Epidermal melanocyte (primary cell): ENCODE measurements around the gene C5orf52.
"Not testable (repeated sequence)": the region's sequence is repeated elsewhere in the genome, so short reads cannot be mapped to it uniquely, and the experiment has no call there.

Experiments
- DNase-seq: peaks from one replicate; pipeline ENCODE4 v3.0.0; 2011; ENCODE audit warnings: low spot score; ENCODE audit not compliant: insufficient read length

The C5orf52 gene

DNA sequence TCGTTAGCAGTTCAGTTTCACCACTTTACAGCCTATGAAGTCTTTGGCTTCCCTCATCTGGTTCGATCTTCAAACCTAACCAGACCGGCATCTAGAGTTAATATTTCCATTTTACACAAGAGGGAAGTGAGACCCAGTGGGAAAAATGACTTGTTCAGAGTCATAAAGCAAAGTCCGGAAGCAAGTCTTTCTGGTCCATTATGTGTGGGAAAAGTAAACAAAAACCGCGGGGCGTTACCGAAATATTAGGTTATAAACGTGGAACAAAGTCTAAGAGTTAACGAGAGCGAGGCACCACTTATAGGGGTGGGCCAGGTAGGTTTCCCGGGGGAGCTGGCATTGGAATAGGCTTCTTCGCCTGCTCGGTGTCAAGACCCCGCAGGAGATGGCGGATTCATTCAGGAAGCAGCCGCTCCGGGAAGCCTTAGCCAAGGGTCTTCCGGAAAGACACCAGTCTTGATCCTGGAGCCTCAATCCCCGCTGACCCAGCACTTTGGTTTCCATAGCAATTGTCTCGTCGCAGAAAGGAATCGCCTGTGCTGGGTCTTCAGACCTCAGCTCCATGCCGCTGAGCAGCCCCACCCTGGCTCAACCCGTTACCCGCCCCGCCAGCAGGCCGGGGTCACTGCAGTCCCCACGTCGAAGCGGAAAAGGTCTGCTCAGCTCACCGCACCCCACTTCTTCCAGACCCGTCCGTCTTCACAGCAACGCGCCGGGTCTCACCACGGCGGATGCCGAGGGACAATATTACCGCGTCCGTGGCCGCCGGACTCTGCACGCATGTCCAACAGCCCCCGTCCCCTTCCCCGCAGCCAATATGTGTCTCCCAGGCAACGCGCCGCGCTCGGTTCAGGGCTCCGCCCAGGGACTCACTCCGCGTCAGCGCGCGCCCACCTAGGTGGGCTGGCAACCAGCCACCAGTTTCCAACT is at the start of gene C5orf52:
Gene C5orf52 (plus strand): TSS at position 872 of the 930 bp plus-strand sequence. CDS start 82 bp downstream, outside the sequence.
- DNase-seq: peak; percentile 34

DNA sequence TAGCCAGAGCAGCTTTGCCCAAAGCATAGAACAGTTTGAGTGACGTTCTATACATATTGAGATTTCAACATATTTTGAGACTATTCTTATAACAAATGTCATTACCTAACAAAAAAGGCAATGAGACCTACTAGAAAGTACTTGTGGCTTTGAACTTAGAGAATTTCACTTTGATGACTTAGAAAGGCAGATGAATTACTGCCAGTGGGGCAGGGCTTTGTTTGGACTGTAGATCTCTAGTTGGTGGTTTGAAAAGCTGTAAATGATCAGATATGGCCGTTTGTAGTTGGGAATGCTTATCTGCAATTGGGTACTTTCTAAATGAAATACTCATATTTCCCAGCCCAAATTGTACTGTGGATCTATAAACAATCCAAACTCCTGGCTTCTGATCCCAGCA is 47.2 kb upstream of the C5orf52 start:
- DNase-seq: no peak

DNA sequence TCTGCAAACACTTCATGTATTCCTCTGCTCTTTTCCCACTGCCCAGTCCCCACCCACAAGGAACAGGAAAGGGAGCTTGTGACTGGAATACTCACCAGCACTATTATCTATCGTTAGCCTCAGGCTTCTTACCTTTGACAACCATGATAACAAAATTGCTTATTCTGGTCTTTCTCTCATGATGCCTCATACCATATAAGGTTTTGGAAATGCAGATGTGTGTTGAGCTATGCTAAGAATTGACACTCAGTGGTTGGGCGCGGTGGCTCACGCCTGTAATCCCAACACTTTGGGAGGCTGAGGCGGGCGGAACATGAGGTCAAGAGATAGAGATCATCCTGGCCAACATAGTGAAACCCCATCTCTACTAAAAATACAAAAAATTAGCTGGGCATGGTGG is 44.5 kb upstream of the C5orf52 start:
- DNase-seq: no peak

DNA sequence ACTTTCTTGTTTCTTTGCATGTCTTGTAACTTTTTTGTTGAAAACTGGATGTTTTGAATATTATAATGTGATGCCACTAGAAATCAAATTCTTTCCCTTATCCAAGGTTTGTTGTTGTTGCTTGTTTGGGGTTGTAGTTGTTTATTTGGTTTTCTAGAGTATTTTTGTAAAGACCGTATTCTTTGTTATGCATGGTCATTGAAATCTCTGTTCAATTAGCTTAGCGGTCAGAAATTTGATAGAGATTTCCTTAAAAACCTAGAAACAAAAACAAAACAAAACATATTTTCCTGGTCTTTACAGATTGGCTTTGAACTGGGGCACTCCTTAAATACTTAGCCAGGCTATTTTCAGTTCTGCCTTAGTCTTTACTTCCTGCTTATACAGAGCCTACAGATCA is 41.0 kb upstream of the C5orf52 start:
- no peak for DNase-seq

DNA sequence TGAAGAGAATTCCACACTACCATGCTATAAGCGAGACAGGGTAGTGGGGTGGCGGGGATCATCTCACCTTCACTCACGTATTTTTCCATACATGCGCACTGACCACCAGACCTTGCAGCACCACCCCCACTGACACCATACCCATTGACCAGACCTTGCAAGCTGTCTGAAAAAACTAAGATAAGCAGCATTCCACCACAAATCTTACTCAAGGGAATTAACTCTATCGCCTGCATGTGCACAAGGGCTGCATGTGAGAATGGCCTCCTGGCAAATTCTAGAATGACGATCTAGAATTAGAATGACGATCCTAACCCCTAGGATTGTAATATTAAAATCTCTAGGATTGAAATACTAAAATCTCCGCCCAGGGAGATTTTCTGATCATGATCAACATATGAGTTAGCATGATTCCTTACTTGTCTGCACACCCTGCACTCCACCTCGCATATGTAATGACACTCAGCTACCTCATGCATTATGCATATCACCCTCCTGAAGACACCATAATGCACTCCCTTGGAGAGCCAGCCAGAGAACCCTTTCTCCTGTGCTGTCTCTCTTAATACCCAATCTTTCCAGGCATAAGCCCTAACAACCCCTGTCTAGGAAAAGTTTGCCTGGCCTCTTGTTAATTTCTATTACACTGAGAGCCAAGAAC is 30.8 kb upstream of the C5orf52 start:
- DNase-seq: no peak

DNA sequence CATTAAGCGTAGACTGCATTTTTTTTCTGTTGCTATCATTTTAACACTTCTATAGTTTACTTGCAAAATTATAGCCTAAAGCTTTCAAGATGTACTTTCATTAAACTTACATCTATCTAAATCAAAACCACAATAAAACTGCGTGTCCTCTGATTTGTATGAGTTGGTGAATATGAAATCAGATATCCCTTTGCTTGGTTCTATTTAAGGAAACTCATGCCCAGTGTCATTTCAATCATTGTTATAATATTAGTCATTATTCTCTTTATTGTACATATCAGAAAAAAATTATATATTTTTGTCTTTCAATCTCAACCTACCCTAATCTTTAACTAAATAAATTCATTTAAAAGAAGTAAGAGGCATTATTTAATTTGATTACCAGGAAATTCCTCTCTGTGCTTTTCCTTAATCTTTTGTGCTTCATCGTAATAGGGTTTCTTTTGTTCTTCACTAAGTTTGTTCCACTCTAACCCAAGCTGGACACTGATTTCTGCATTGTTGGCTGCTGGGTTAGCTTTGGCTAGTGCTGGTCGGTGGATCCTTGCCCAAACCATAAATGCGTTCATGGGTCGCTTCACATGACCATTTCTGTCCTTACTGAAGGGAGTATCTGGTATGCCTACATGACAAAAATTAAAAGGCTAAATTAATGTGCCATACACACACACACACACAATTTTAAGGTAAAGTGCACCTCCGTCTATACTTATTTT is 22.9 kb upstream of the C5orf52 start:
- no peak for DNase-seq

DNA sequence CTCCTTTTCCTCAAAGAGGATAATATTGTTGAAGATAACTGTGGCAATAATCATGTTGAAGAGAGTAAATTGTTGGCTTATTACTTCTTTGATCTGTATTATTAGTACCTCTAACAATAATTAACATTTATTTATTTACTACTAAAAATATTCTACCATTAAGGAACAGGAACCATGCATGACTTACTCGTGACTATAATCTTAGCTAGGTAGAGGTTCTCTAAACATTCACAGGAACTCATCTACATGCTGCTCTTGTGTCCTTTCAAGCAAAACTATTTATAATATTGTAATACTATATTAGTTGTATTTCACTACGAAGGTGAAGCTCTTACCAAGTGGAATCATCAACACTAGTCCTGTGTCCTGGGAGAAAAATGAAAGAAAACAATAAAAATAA is 22.2 kb upstream of the C5orf52 start:
- no peak for DNase-seq

DNA sequence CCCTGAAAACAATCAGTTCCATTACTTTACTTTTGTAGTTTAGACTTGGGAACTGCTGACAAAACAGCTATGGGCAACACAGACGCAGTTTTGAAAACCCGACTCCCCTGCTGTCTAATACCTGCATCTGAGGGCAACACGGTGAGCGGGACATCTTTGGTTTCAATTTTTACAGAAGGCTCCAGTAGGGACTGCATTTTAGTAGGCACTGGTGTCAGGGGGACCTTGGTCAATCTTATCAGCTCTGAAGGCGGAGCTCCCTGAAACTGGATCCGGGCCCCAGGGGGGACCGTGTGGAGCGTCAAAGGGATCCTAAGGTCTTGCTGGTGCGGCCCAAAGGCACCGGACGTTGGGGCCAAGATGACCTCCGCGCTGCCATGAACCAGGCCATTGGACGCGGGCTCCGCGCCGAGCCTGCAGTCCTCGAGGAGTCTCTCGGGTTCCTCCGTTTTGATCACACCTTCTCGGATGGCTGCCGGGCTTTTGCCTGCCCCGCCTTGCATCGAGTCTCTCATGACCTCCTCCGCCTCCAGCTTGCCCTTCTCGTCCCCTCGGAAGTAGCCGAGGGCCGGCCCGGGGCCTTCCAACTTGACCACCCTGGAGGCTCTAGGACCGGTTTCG is 20.2 kb upstream of the C5orf52 start:
- DNase-seq: no peak

DNA sequence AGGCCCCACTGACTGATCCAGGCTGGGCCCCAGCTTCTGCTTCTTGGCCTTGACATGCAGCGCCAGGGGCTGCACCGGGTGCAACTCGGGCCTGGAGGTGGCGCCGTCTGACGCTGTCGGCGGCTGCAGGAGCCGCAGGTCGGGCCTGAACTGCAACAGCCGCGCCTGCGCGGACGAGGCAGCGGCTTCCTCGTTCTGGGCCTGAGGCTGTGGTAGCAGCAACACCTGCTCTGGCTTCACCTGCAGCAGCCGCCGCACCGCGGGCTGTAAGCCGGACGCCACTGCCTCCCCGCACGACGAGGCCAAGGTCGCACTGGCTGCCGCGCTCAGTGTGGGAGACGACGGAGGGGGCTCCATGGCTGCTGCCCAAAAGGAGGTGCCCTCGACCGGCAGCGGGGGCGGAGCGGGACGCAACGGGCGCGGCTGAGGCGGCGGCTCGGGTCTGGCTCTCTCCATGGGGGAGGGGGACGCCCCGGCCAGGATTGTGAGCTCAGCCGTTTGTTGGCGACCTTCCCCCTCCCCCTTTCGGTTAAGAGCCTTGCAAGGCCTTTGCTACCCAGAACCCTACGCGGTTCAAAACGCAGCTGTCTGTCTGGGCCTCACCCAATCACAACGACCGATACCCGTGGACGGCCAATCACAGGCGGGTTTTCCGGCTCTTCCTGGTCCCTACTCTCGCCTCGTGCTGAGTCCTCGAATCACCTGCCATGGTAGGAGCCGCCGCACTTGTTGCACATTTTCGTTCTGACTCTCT is 19.5 kb upstream of the C5orf52 start:
- DNase-seq: no peak

DNA sequence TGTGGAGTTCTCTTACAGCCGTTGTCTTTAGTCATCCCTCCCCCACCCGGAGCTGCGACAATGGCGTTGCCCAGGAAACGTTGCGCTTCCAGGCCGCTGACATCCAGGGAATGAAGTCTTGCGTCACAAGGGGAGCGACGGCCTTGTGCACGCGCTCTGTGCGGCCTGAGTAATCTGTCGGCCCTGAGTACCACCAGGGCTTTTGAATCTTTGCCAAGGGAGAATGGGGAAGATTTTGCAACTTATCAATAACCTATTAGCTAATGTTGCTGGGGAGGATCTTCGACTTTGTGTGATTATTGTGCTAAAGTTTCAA is 19.0 kb upstream of the C5orf52 start, which contains the start of gene SOX30:
Gene SOX30 (minus strand): TSS at position 62 of the 316 bp plus-strand sequence. CDS start 360 bp downstream, outside the sequence.
- DNase-seq: no peak

DNA sequence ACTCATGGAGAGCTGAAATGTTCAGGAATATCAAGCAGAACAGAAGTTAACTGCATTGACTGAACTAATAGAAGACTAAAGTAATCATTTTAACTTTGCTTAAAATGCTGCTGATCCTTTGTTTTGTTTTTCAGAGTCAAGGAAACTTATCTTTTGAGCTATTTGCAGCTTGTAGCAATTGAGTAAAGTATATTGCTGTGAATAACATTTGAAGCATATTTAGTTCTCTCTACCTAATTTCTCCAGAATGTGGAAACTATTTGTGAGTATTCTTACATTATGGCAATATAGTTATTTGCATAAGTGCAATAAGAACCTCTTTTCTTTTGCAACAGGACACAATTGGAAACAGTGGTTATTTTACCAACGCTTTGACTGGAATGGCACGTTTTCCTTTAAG is 13.8 kb upstream of the C5orf52 start:
- DNase-seq: no peak

DNA sequence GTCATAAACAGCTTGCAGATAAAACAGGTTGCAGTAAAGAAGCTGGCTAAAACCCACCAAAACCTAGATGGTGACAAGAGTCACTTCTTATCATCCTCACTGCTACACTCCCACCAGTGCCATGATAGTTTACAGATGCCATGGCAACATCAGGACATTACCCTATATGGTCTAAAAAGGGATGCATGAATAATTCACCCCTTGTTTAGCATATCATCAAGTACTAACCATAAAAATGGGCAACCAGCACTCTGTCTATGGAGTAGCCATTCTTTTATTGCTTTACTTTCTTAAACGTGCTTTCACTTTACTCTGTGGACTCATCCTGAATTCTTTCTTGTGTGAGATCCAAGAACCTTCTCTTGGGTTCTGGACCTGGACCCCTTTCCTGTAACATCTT is 12.4 kb upstream of the C5orf52 start:
- no peak for DNase-seq

DNA sequence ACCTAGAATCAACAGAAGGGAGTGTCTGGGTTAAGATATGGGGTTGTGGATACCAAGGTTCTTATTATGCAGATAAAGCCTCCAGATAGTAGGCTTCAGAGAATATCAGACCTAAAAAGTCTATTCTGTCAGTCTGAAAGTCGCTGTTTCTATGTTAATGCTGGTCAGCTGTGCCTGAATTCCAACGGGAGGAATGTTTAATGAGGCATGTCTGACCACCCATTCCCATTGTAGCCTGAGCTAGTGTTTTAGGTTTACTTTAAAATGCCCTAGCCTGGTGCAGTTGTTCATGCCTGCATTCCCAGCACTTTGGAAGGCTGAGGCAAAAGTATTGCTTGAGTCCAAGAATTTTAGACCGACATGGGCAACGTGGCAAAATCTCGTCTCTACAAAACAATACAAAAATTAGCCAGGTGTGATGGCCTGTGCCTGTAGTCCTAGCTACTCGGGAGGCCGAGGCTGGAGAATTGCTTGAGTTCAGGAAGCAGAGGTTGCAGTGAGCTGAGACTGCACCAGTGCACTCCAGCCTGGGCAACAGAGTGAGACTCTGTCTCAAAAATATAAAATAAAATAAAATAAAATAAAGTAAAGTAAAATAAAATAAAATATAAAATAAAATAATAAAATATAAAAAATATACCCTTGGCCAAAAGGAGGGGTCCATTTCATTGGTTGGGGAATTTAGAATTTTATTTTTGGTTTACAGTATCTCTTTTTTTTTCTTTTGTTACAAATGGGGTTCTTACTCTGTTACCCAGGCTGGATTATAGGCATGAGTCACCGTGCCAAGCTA is 11.3 kb upstream of the C5orf52 start:
- DNase-seq: no peak

DNA sequence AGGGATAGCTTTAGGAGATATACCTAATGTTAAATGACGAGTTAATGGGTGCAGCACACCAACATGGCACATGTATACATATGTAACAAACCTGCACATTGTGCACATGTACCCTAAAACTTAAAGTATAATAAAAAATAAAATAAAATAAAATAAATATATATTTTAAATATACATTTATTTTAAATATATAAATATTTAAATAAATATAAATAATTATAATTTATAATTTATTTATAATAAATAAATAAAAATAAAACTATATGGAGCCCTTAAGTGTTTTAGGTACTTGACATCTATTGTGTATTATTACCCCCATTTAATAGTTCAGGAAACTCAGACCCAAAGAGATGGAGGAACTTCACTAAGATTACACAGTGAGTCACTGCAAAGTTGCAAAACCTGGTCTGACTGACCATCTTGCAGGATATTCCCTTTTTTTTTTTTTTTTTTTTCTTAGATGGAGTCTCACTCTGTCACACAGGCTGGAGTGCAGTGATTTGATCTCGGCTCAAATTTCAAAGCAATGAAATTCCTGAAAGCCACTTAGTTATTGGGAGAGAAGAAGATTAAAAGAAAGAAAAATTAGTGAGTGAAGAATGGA is 5.8 kb upstream of the C5orf52 start:
- DNase-seq: no peak

DNA sequence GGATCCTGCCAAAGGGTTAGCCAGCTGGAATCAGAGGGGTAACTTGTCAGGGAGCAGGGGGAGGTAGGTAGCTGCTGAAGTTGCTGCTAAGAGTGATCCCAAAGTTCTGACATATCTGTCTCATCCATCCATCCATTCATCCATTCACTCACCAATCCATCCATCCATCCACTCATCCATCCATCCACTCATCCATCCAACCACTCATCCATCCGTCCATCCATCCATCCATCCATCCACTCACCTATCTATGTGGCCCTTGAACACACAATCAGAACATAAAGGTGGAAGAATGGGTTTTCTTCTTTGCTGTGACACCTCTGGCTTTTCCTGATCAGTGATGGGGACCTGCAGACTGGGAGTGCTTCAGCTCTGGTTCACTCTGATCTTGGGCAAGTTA is 3.0 kb upstream of the C5orf52 start:
- DNase-seq: no peak

DNA sequence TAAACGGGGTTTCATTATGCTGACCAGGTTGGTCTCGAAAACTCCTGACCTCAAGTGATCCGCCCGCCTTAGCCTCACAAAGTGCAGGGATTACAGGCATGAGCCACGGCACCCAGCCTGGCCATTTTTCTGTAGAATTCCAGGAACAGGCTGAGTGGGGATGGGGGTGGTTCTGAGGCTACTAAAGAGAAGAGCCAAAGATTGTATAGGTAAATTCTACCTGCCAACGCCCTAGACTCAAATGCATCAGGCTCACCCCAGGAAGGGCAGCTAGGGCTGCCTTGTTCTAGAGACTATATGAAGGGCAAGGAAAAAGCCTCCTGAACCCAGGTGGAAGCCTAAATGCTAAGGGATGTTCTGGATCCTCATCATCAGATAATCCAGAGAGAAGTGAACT is 1.6 kb upstream of the C5orf52 start:
- no peak for DNase-seq

DNA sequence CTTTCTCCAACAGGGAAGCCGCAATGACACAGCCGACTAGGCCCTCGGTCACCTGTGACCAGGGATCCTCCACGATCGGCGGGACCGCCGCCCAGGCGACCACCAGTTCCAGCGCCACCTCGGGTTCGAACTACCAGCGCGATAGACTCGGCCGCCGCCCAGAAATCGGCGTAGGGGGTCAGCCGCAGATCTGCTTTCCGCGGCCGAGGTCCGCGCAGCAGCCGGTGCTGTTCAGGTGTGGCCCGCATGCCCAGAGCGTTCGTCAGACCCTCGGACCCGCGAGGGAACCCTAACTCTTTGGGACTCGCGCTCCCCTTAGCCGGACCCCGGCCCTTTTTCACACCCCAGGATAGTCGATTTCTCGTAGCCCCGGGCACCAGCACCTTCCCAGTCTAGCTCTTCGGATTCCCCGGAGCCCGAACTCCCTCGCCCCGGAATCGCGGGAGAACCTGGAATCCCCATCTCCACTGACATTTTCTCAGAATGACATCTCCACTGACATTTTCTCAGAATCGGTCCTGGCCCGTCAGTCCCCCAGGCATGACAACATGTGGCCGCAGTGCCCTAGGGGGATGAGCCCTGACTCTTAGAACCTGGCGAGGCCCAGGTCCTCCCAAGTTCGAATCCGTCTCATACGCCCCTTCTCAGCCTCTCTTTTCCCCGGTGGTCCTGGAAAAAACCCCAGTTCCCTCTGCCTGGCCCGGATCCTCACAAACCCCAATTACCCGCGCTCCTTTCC is 428 bp downstream of the C5orf52 start:
- DNase-seq: no peak

DNA sequence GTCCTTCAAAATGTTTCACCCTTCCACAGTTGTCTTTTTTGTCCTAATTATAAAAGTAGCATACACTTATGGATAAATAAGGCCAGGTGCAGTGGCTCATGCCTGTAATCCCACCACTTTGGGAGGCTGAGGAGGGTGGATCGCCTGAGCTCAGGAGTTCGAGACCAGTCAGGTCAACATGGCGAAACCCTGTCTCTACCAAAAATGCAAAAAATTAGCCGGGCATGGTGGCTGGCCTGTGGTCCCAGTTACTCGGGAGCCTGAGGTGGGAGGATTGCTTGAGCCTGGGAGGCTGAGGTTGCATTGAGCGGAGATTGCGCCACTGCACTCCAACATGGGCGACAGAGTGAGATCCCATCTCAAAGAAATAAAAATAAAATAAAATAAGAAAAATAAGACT is 1.6 kb downstream of the C5orf52 start:
- no peak for DNase-seq

DNA sequence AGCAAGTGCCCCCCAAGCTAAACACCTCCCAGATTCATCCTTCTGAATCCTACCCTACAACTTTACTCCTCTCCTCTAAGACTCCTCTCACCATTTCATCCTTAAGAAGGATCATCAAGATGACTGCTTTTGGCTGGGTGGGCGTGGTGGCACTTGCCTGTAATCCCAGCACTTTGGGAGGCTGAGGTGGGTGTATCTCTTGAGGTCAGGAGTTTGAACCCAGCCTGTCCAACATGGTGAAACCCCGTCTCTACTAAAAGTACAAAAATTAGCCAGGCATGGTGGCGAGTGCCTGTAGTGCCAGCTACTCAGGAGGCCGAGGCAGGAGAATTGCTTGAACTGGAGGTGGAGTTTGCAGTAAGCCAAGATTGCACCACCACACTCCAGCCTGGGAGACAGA is 3.0 kb downstream of the C5orf52 start:
- DNase-seq: not testable (repeated sequence)
